ENCODE data around the gene RMND5B.

DNA sequence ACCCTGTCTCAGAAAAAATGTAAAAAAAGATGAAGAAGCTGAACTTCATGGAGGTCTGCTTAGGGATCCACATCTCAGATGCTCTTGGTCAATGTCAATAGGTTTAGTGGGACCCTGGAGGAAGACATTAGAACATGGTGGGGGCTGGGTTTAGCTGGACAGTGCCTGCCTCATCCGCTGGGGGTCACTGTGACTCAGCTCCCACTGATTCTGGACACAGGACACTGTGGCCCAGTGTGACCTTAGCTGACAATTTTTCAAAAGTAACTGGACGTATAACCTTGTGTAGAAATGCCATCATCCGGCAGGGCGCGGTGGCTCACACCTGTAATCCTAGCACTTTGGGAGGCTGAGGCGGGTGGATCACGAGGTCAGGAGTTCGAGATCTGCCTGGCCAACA lies 66.2 kb downstream of the RMND5B start:
- TF ChIP-seq, protein P1, sequence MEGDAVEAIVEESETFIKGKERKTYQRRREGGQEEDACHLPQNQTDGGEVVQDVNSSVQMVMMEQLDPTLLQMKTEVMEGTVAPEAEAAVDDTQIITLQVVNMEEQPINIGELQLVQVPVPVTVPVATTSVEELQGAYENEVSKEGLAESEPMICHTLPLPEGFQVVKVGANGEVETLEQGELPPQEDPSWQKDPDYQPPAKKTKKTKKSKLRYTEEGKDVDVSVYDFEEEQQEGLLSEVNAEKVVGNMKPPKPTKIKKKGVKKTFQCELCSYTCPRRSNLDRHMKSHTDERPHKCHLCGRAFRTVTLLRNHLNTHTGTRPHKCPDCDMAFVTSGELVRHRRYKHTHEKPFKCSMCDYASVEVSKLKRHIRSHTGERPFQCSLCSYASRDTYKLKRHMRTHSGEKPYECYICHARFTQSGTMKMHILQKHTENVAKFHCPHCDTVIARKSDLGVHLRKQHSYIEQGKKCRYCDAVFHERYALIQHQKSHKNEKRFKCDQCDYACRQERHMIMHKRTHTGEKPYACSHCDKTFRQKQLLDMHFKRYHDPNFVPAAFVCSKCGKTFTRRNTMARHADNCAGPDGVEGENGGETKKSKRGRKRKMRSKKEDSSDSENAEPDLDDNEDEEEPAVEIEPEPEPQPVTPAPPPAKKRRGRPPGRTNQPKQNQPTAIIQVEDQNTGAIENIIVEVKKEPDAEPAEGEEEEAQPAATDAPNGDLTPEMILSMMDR (IDR thresholded peaks at IDR 0.05; ENCODE audit: low read length), result peak; percentile 44
- TF ChIP-seq EZH2 (optimal IDR thresholded peaks at IDR 0.05; ENCODE audit: low read depth, low read length) (no peak), EZH2phosphoT487 (IDR thresholded peaks at IDR 0.05; ENCODE audit: low read length) (no peak)
